Measurements from ENCODE around the gene COL23A1. TPM values are rescaled to one million over a fixed set of nuclear protein-coding genes. Genes with fewer than 3 reads are reported as not detected.

Gene COL23A1
- total RNA-seq, 4 donors from 2014 or later = 7.9 to 20.4 (median 12.0) TPM

DNA sequence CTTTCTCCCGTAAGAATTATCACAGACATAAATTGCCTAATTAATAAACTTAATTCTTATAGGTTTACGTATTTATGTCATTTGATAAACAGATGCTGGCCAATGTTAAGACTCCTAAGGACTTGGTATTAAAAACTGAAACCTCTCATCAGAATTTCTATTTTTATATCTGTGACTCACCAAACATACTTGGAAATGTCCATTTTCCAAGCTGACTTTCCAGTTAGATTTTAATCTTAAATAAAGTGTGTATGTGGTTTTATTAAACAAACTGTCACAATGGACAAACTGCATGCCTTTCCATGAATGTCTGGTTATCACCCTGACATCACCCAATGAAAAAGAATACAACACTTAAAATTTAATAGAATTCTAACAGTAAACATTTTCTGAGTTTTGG, 12.6 kb upstream of the COL23A1 start:
- H3K9me3 ChIP-seq = no peaks in the 10 kb centered on the region
- H3K27ac ChIP-seq = no peak overlapping the region
- WGBS, 2 donors = 90 to 99% methylated on average over 2 of the region's 2 CpGs
- no peaks in the 10 kb centered on the region for H3K27me3 ChIP-seq
- H3K4me1 ChIP-seq = no peaks in the 10 kb centered on the region
- H3K36me3 ChIP-seq = peaks cover 0 to 93% (median 8%) of the 10 kb centered on the region in 3 donors
- no peak overlapping the region for H3K4me3 ChIP-seq
- TF ChIP-seq POLR2A (IDR thresholded peaks at IDR 0.05) = no peak
- TF ChIP-seq EP300 (IDR thresholded peaks at IDR 0.05) = no peak
- TF ChIP-seq, protein P1, sequence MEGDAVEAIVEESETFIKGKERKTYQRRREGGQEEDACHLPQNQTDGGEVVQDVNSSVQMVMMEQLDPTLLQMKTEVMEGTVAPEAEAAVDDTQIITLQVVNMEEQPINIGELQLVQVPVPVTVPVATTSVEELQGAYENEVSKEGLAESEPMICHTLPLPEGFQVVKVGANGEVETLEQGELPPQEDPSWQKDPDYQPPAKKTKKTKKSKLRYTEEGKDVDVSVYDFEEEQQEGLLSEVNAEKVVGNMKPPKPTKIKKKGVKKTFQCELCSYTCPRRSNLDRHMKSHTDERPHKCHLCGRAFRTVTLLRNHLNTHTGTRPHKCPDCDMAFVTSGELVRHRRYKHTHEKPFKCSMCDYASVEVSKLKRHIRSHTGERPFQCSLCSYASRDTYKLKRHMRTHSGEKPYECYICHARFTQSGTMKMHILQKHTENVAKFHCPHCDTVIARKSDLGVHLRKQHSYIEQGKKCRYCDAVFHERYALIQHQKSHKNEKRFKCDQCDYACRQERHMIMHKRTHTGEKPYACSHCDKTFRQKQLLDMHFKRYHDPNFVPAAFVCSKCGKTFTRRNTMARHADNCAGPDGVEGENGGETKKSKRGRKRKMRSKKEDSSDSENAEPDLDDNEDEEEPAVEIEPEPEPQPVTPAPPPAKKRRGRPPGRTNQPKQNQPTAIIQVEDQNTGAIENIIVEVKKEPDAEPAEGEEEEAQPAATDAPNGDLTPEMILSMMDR (IDR thresholded peaks at IDR 0.05) = no peak
- DNase-seq (ENCODE audit: low spot score in 2 of 2) = no peak

DNA sequence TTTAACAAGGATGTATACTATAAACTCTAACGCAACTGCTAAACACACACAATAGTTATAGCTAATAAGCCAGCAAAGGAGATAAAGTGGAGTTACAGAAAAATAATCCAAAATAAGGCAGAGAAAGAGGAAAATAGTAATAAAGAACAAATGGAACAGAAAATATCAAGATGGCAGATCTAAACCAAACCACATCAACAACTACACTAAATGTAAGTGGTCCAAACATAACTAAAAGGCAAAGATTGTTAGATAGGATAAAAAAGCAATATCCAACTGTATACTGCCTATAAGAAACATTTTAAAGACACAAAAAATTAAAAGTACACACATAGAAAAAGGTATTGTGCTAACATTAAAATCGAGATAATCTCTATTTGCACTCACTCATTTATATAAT, 5.6 kb upstream of the COL23A1 start:
- TF ChIP-seq EP300 (IDR thresholded peaks at IDR 0.05) = no peak
- TF ChIP-seq, protein P1 (IDR thresholded peaks at IDR 0.05) = no peak
- TF ChIP-seq POLR2A (IDR thresholded peaks at IDR 0.05) = no peak
- WGBS, 2 donors = 97 to 98% methylated on average over 2 of the region's 2 CpGs
- H3K36me3 ChIP-seq = peaks cover 0 to 64% (median 0%) of the 10 kb centered on the region in 3 donors
- peaks cover 0 to 24% (median 13%) of the 10 kb centered on the region in 4 donors for H3K9me3 ChIP-seq
- H3K4me1 ChIP-seq = peaks cover 0 to 2% (median 0%) of the 10 kb centered on the region in 4 donors
- H3K27me3 ChIP-seq = no peaks in the 10 kb centered on the region
- no peak overlapping the region for H3K4me3 ChIP-seq
- no peak overlapping the region for H3K27ac ChIP-seq
- no peak for DNase-seq (ENCODE audit: low spot score in 2 of 2)

DNA sequence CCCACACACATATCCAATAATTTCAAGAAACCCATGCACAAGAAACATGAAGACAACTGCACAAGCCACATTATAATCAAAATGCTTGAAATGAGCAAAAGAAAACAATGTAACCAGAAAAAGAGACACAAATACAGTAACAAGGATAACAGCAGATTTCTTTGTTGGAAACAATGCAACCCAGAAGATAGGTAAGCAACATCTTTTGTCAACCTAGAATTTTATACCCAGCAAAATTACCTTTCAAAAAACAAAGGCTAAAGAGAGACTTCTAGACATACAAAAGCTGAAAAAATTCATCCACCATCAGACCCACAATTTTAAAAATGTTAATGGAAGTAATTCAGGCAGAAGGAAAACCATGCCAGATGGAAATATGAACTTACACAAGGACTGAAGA, 5.0 kb upstream of the COL23A1 start:
- peaks cover 0 to 8% (median 4%) of the 10 kb centered on the region in 4 donors for H3K4me1 ChIP-seq

DNA sequence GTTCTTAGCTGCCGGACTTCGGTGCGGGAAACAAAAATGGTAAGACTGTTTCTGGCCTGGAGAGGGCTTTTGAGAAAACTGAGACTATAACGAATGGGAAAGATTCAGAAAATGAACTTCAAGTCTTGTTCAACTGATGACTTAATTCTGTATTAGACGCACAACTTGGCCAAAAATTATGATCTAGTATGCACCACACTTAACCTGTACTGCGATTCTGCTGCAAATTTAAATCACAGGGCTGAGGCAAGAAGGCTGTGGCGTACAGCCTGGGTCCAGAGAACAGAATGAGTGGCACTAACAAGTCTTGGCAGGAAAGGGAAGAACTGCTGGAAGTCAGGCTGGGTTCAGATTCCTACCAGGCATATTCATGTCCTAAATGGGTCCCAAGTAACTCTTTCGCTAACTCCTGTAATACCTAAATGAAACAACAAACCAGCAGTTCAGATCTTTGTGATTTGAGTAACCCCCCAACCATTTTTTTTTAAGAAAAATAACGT, 781 bp upstream of the COL23A1 start:
- Histone ChIP-seq H3K4me3 (no peak overlapping the region), H3K4me1 (peaks cover 0 to 49% (median 8%) of the 10 kb centered on the region in 4 donors), H3K27ac (no peak overlapping the region), H3K9me3 (peaks cover 0 to 21% (median 11%) of the 10 kb centered on the region in 4 donors), H3K36me3 (peaks cover 0 to 23% (median 0%) of the 10 kb centered on the region in 3 donors), H3K27me3 (peaks cover 0 to 10% of the 10 kb centered on the region in 2 donors)
- no peak for TF ChIP-seq POLR2A (IDR thresholded peaks at IDR 0.05)
- TF ChIP-seq, protein P1 (IDR thresholded peaks at IDR 0.05) = peak in 1 of 5 experiments; percentile 5
- 32 to 35% methylated on average over 9 of the region's 9 CpGs for WGBS, 2 donors
- DNase-seq (ENCODE audit: low spot score in 2 of 2) = no peak

More for the DNA sequence above, 5.0 kb upstream of the COL23A1 start:
- H3K9me3 ChIP-seq = peaks cover 0 to 24% (median 13%) of the 10 kb centered on the region in 4 donors
- H3K27me3 ChIP-seq = no peaks in the 10 kb centered on the region
- DNase-seq (ENCODE audit: low spot score in 2 of 2) = no peak
- no peak overlapping the region for H3K27ac ChIP-seq
- peaks cover 0 to 58% (median 0%) of the 10 kb centered on the region in 3 donors for H3K36me3 ChIP-seq
- TF ChIP-seq POLR2A (IDR thresholded peaks at IDR 0.05) (no peak), EP300 (IDR thresholded peaks at IDR 0.05) (no peak)
- TF ChIP-seq, protein P1 (IDR thresholded peaks at IDR 0.05) = no peak
- no peak overlapping the region for H3K4me3 ChIP-seq

DNA sequence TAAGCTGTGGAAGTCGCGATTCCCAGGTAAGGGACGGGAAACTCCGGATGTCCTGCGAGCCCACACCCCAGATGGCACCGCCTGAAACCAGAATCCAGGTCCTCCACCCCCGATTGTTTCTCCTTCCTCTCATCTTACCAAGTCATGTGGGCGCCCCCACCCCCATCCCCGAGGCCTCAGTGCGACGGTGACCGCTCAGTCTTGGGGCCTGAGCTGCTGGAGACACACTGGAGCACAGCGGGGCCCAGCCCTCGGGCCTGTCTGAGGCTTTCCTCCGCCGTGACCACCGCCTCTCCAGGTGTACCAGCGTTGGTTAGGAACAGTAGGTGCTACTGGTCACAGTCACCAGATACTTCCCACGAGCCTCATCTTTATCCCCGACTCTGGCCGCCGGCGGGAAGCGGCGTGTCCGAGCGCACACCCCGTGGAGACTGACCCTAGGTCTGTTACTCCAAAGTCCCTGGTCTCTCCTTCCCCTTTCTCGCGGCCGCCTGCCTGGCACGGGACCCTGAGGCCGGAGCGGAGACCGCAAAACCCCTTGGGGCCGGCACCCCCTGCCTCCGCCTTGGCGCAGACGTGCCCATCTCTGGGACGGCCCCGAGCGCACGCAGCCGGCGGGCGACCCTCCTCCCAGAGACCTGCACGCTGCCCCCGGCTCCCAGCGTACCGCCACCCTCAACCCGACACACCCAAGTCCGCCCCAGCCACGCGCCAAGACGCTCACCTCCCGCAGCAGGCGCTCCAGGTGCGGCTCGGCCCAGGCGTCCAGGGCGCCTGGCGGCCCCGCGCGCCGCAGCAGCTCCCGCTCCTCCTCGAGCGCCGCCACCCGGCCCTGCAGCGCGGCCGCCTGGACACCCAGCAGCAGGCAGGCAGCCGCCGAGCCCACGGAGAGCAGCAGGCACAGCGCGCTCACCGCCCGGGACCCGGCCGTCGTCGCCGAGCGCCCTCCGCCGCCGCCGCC, 733 bp downstream of the COL23A1 start:
- 24 to 26% methylated on average over 42 of the region's 91 CpGs for WGBS, 2 donors
- Histone ChIP-seq H3K36me3 (peaks cover 0 to 8% (median 0%) of the 10 kb centered on the region in 3 donors), H3K4me1 (peaks cover 0 to 54% (median 8%) of the 10 kb centered on the region in 4 donors), H3K9me3 (peaks cover 0 to 6% (median 0%) of the 10 kb centered on the region in 4 donors), H3K27me3 (peaks cover 0 to 13% of the 10 kb centered on the region in 2 donors), H3K4me3 (peak overlapping the region; percentile 13 to 54 (median 30)), H3K27ac (peak overlapping the region in 1 of 4 donors; percentile 50)
- no peak for TF ChIP-seq POLR2A (IDR thresholded peaks at IDR 0.05)
- TF ChIP-seq, protein P1 (IDR thresholded peaks at IDR 0.05) = peak in 3 of 5 experiments; percentile 15 to 44 (median 36)
- TF ChIP-seq EP300 (IDR thresholded peaks at IDR 0.05) = no peak
- no peak for DNase-seq (ENCODE audit: low spot score in 2 of 2)

Data from tibial nerve (tissue), 4 donors.